Right atrium auricular region (tissue), 2 donors: ENCODE data around the gene CORO1A. TPM values are rescaled to one million over a fixed set of nuclear protein-coding genes. Genes with fewer than 3 reads are reported as not detected.
"Not testable (repeated sequence)": the region's sequence is repeated elsewhere in the genome, so short reads cannot be mapped to it uniquely, and the experiment has no call there.

ENCODE experiments used
- DNase-seq: peaks from one replicate; pipeline ENCODE4 v3.0.0-alpha.2; 2019; ENCODE audit warnings: low spot score
- H3K27ac ChIP-seq, 2 donors: fragments of 200-600 bp; sonication (generic); 1 replicate in 1 of 2; 2 replicates in 1 of 2; pipeline ENCODE4 v1.5.1; 2016 to 2019
- H3K27me3 ChIP-seq, 2 donors: fragments of 200-600 bp; sonication (generic); one replicate each; pipeline versions ENCODE4 v1.5.1 to v1.6.0; 2017 to 2019
- H3K36me3 ChIP-seq: fragments of 200-600 bp; sonication (generic); one replicate; pipeline ENCODE4 v1.5.1; 2016
- H3K4me1 ChIP-seq, 2 donors: fragments of 200-600 bp; sonication (generic); one replicate each; pipeline versions ENCODE4 v1.5.1 to v1.6.0; 2017 to 2019
- H3K4me3 ChIP-seq, 2 donors: fragments of 200-600 bp; sonication (generic); 1 replicate in 1 of 2; 2 replicates in 1 of 2; pipeline ENCODE4 v1.5.1; 2017 to 2019; ENCODE audit warnings: mild to moderate bottlenecking in 1 of 2, moderate library complexity in 1 of 2
- H3K9me3 ChIP-seq, 2 donors: fragments of 200-600 bp; sonication (generic); one replicate each; pipeline ENCODE4 v1.5.1; 2019
- CTCF ChIP-seq, 2 donors: fragments of 200-600 bp; sonication (generic); IDR thresholded peaks; one replicate each; pipeline ENCODE4 v1.5.1; 2019; ENCODE audit warnings: antibody characterized with exemption in 2 of 2
- total RNA-seq, 2 donors: library from RNA; depleted of rRNA; stranded (reverse); fragments of >200 nt; gene quantifications; one replicate each; pipeline ENCODE4 v1.1.0, GENCODE V29; 2016

The CORO1A gene
- total RNA-seq, 2 donors from 2014 or later, result 5.4 to 18.6 TPM

GRCh38 chr16:30185683-30186421 is 2.5 kb downstream of the CORO1A start:
- H3K36me3 ChIP-seq, result no peaks in the 10 kb centered on the region
- no peaks in the 10 kb centered on the region for H3K27me3 ChIP-seq
- H3K4me1 ChIP-seq, result peaks cover 0 to 22% of the 10 kb centered on the region in 2 donors
- peak overlapping the region in 1 of 2 donors; percentile 23 for H3K27ac ChIP-seq
- peak overlapping the region in 1 of 2 donors; percentile 63 for H3K4me3 ChIP-seq
- H3K9me3 ChIP-seq, result no peaks in the 10 kb centered on the region
- TF ChIP-seq CTCF (IDR thresholded peaks at IDR 0.05), result no peak
- no peak for DNase-seq

- Histone ChIP-seq H3K27me3 (no peaks in the 10 kb centered on the region), H3K4me1 (peaks cover 0 to 22% of the 10 kb centered on the region in 2 donors), H3K9me3 (no peaks in the 10 kb centered on the region), H3K27ac (no peak overlapping the region), H3K4me3 (peak overlapping the region in 1 of 2 donors; percentile 10), H3K36me3 (no peaks in the 10 kb centered on the region)
- no peak for TF ChIP-seq CTCF (IDR thresholded peaks at IDR 0.05)
- DNase-seq, result no peak
Observed at GRCh38 chr16:30186444-30186781, 3.0 kb downstream of the CORO1A start.

GRCh38 chr16:30186782-30187555 is 3.6 kb downstream of the CORO1A start:
- H3K27ac ChIP-seq, result no peak overlapping the region

GRCh38 chr16:30187556-30187865 is 4.1 kb downstream of the CORO1A start:
- Histone ChIP-seq H3K36me3 (no peaks in the 10 kb centered on the region), H3K27me3 (no peaks in the 10 kb centered on the region), H3K27ac (no peak overlapping the region), H3K4me3 (no peak overlapping the region), H3K4me1 (peaks cover 0 to 22% of the 10 kb centered on the region in 2 donors), H3K9me3 (no peaks in the 10 kb centered on the region)
- no peak for TF ChIP-seq CTCF (IDR thresholded peaks at IDR 0.05)
- no peak for DNase-seq

More at GRCh38 chr16:30186782-30187555, 3.6 kb downstream of the CORO1A start:
- TF ChIP-seq CTCF (IDR thresholded peaks at IDR 0.05), result peak; percentile 30 to 71
- Histone ChIP-seq H3K4me1 (peaks cover 0 to 22% of the 10 kb centered on the region in 2 donors), H3K4me3 (no peak overlapping the region), H3K27me3 (no peaks in the 10 kb centered on the region), H3K9me3 (no peaks in the 10 kb centered on the region), H3K36me3 (no peaks in the 10 kb centered on the region)
- DNase-seq, result no peak

GRCh38 chr16:30187971-30188561 is 4.7 kb downstream of the CORO1A start:
- Histone ChIP-seq H3K9me3 (no peaks in the 10 kb centered on the region), H3K27me3 (no peaks in the 10 kb centered on the region), H3K4me3 (no peak overlapping the region), H3K4me1 (peaks cover 0 to 22% of the 10 kb centered on the region in 2 donors), H3K27ac (no peak overlapping the region), H3K36me3 (no peaks in the 10 kb centered on the region)
- no peak for DNase-seq
- TF ChIP-seq CTCF (IDR thresholded peaks at IDR 0.05), result no peak

GRCh38 chr16:30191158-30191557 is 7.8 kb downstream of the CORO1A start:
- H3K4me1 ChIP-seq, H3K4me3 ChIP-seq, H3K27me3 ChIP-seq, H3K9me3 ChIP-seq, DNase-seq, H3K36me3 ChIP-seq, H3K27ac ChIP-seq: not testable (repeated sequence)

GRCh38 chr16:30193098-30193497 is 9.7 kb downstream of the CORO1A start:
- not testable (repeated sequence) for H3K27ac ChIP-seq, H3K9me3 ChIP-seq, H3K4me1 ChIP-seq, DNase-seq, H3K36me3 ChIP-seq, H3K27me3 ChIP-seq, H3K4me3 ChIP-seq

- not testable (repeated sequence) for DNase-seq, H3K9me3 ChIP-seq, H3K27ac ChIP-seq, H3K4me1 ChIP-seq, H3K36me3 ChIP-seq, H3K27me3 ChIP-seq
- H3K4me3 ChIP-seq, result peak within 1 kb of the TSS; percentile 22 to 54
Observed at GRCh38 chr16:30193615-30194014, 10.2 kb downstream of the CORO1A start, which contains the start of the genes BOLA2B and SLX1A. Gene BOLA2B (minus strand): TSS chr16:30193666. CDS start chr16:30193595, 71 bp downstream. Gene SLX1A (plus strand): TSS chr16:30193875. CDS start chr16:30194085, 210 bp downstream.
